ENCODE data around the gene ENAH. TPM values are rescaled to one million over a fixed set of nuclear protein-coding genes. Genes with fewer than 3 reads are reported as not detected.

Gene ENAH
- total and polyA plus RNA-seq, 2 donors (not counting 1 experiment from before 2014, with no cell fraction given): 85.0 to 210 TPM

GRCh38 chr1:225488676-225489075 lies 164.2 kb downstream of the ENAH start:
- Histone ChIP-seq H3K9ac (ENCODE audit: insufficient read depth, low read length) (no peak overlapping the region), H3K27me3 (ENCODE audit: control insufficient read depth, insufficient read depth, low read length) (no peaks in the 10 kb centered on the region), H4K20me1 (ENCODE audit: control insufficient read depth, extremely low read depth, insufficient read depth, low read length) (no peaks in the 10 kb centered on the region), H3K9me3 (ENCODE audit: control insufficient read depth, insufficient read depth, low read depth, low read length) (no peaks in the 10 kb centered on the region), H3K79me2 (ENCODE audit: control insufficient read depth, insufficient read depth, low read length) (no peaks in the 10 kb centered on the region), H2AFZ (ENCODE audit: low read length) (no peak overlapping the region), H3K27ac (ENCODE audit: insufficient read depth, low read length) (no peak overlapping the region), H3K4me2 (ENCODE audit: extremely low read depth, insufficient read depth, low read length) (no peak overlapping the region), H3K4me3 (replicated peaks in 1 of 4; ENCODE audit: control extremely low read depth in 1 of 4, insufficient read depth in 1 of 4, low read depth in 3 of 4, low read length in 4 of 4) (no peak overlapping the region), H3K36me3 (ENCODE audit: control insufficient read depth, insufficient read depth, low read length) (no peaks in the 10 kb centered on the region), H3K4me1 (ENCODE audit: control insufficient read depth, extremely low read depth, insufficient read depth, low read length) (no peaks in the 10 kb centered on the region)
- no peak for DNase-seq (ENCODE audit: low read depth in 2 of 2)
- no peak for TF ChIP-seq CTCF (conservative IDR thresholded peaks at IDR 0.05 in 1 of 2, IDR thresholded peaks at IDR 0.05 in 1 of 2; ENCODE audit: low read depth in 1 of 2, low read length in 2 of 2)
- no peak for TF ChIP-seq EZH2 (IDR thresholded peaks at IDR 0.05; ENCODE audit: low read length, missing control alignments)

- Histone ChIP-seq H3K36me3 (ENCODE audit: control insufficient read depth, insufficient read depth, low read length) (no peaks in the 10 kb centered on the region), H4K20me1 (ENCODE audit: control insufficient read depth, extremely low read depth, insufficient read depth, low read length) (no peaks in the 10 kb centered on the region), H3K4me2 (ENCODE audit: extremely low read depth, insufficient read depth, low read length) (no peak overlapping the region), H3K9me3 (ENCODE audit: control insufficient read depth, insufficient read depth, low read depth, low read length) (no peaks in the 10 kb centered on the region), H3K79me2 (ENCODE audit: control insufficient read depth, insufficient read depth, low read length) (no peaks in the 10 kb centered on the region), H3K27ac (ENCODE audit: insufficient read depth, low read length) (no peak overlapping the region), H3K9ac (ENCODE audit: insufficient read depth, low read length) (no peak overlapping the region), H2AFZ (ENCODE audit: low read length) (no peak overlapping the region), H3K27me3 (ENCODE audit: control insufficient read depth, insufficient read depth, low read length) (no peaks in the 10 kb centered on the region), H3K4me1 (ENCODE audit: control insufficient read depth, extremely low read depth, insufficient read depth, low read length) (peaks cover 4% of the 10 kb centered on the region), H3K4me3 (replicated peaks in 1 of 4; ENCODE audit: control extremely low read depth in 1 of 4, insufficient read depth in 1 of 4, low read depth in 3 of 4, low read length in 4 of 4) (no peak overlapping the region)
- no peak for DNase-seq (ENCODE audit: low read depth in 2 of 2)
- TF ChIP-seq CTCF (conservative IDR thresholded peaks at IDR 0.05 in 1 of 2, IDR thresholded peaks at IDR 0.05 in 1 of 2; ENCODE audit: low read depth in 1 of 2, low read length in 2 of 2) (no peak), EZH2 (IDR thresholded peaks at IDR 0.05; ENCODE audit: low read length, missing control alignments) (no peak)
These were observed 166.1 kb downstream of the ENAH start for GRCh38 chr1:225486856-225487255.

GRCh38 chr1:225485991-225486530 lies 166.9 kb downstream of the ENAH start:
- Histone ChIP-seq H2AFZ (ENCODE audit: low read length) (no peak overlapping the region), H3K36me3 (ENCODE audit: control insufficient read depth, insufficient read depth, low read length) (no peaks in the 10 kb centered on the region), H3K4me3 (replicated peaks in 1 of 4; ENCODE audit: control extremely low read depth in 1 of 4, insufficient read depth in 1 of 4, low read depth in 3 of 4, low read length in 4 of 4) (no peak overlapping the region), H4K20me1 (ENCODE audit: control insufficient read depth, extremely low read depth, insufficient read depth, low read length) (no peaks in the 10 kb centered on the region), H3K9me3 (ENCODE audit: control insufficient read depth, insufficient read depth, low read depth, low read length) (no peaks in the 10 kb centered on the region), H3K9ac (ENCODE audit: insufficient read depth, low read length) (no peak overlapping the region), H3K79me2 (ENCODE audit: control insufficient read depth, insufficient read depth, low read length) (no peaks in the 10 kb centered on the region), H3K27ac (ENCODE audit: insufficient read depth, low read length) (no peak overlapping the region), H3K27me3 (ENCODE audit: control insufficient read depth, insufficient read depth, low read length) (no peaks in the 10 kb centered on the region), H3K4me2 (ENCODE audit: extremely low read depth, insufficient read depth, low read length) (no peak overlapping the region), H3K4me1 (ENCODE audit: control insufficient read depth, extremely low read depth, insufficient read depth, low read length) (peaks cover 4% of the 10 kb centered on the region)
- no peak for TF ChIP-seq CTCF (conservative IDR thresholded peaks at IDR 0.05 in 1 of 2, IDR thresholded peaks at IDR 0.05 in 1 of 2; ENCODE audit: low read depth in 1 of 2, low read length in 2 of 2)
- TF ChIP-seq EZH2 (IDR thresholded peaks at IDR 0.05; ENCODE audit: low read length, missing control alignments): no peak
- DNase-seq (ENCODE audit: low read depth in 2 of 2): no peak

Data from fibroblast of lung (primary cell).